B cell (primary cell): ENCODE results near the gene AGPAT3. TPM values are rescaled to one million over a fixed set of nuclear protein-coding genes. Genes with fewer than 3 reads are reported as not detected.
"Not testable (repeated sequence)": the region's sequence is repeated elsewhere in the genome, so short reads cannot be mapped to it uniquely, and the experiment has no call there.

Experiments used
- ATAC-seq: fragments of 200-7000 bp; cut with Tn5 transposase; one replicate; pipeline ENCODE4 v1.10.0; 2021; ENCODE audit warnings: low read depth, mild to moderate bottlenecking, moderate number of reproducible peaks, moderate library complexity
- CTCF ChIA-PET: fragments of 350-600 bp; sonication (Branson Sonifier 250); formaldehyde crosslinking; loops from one replicate; lab custom pipeline; 2021; ENCODE audit warnings: antibody characterized with exemption, inconsistent platforms; lab: Charles Lee
- POLR2A ChIA-PET: fragments of 350-600 bp; sonication (Branson Sonifier 250); formaldehyde crosslinking; loops from one replicate; lab custom pipeline; 2021; ENCODE audit warnings: antibody characterized with exemption; lab: Charles Lee
- DNase-seq: peaks from one replicate; pipeline ENCODE4 v3.0.0; 2013
- H2AFZ ChIP-seq: 2 replicates; pipeline ENCODE4 v1.6.1; 2012; ENCODE audit warnings: mild to moderate bottlenecking, low read depth, low read length; ENCODE audit not compliant: insufficient read depth, poor library complexity, severe bottlenecking
- H3K27ac ChIP-seq, 2 donors: 1 replicate in 1 of 2; 2 replicates in 1 of 2; pipeline ENCODE4 v1.5.1; 2012 to 2013; ENCODE audit warnings: low read length in 2 of 2, mild to moderate bottlenecking in 2 of 2, moderate library complexity in 1 of 2
- H3K27me3 ChIP-seq, 4 experiments: fragments of 200-600 bp in 1 of 4; sonication (generic) in 1 of 4; replicated peaks in 1 of 4; 1 replicate in 2 of 4; 2 replicates in 2 of 4; pipeline versions ENCODE4 v1.6.1 to v1.7.0; 2013 to 2016; ENCODE audit warnings: low read length in 3 of 4, mild to moderate bottlenecking in 2 of 4, mixed read lengths in 1 of 4, moderate library complexity in 1 of 4; ENCODE audit not compliant: insufficient read depth in 4 of 4, control insufficient read depth in 3 of 4; ENCODE audit errors: control extremely low read depth in 1 of 4
- H3K36me3 ChIP-seq, 2 experiments: replicated peaks in 1 of 2; 1 replicate in 1 of 2; 2 replicates in 1 of 2; pipeline versions ENCODE4 v1.6.1 to v1.7.1; 2013; ENCODE audit warnings: low read length in 1 of 2; ENCODE audit not compliant: insufficient read depth in 2 of 2, control insufficient read depth in 1 of 2; ENCODE audit errors: control extremely low read depth in 1 of 2, extremely low read depth in 1 of 2
- H3K4me1 ChIP-seq, 2 donors: fragments of 200-600 bp in 1 of 2; sonication (generic) in 1 of 2; 1 replicate in 1 of 2; 2 replicates in 1 of 2; pipeline versions ENCODE4 v1.5.1 to v1.6.1; 2013 to 2017; ENCODE audit warnings: low read length in 2 of 2; ENCODE audit not compliant: control insufficient read depth in 2 of 2, insufficient read depth in 2 of 2
- H3K4me2 ChIP-seq: replicated peaks from 2 replicates; pipeline ENCODE3; 2012; ENCODE audit warnings: mild to moderate bottlenecking, low read depth, low read length; ENCODE audit not compliant: poor library complexity, severe bottlenecking
- H3K4me3 ChIP-seq, 5 experiments: fragments of 200-600 bp in 1 of 5; sonication (generic) in 1 of 5; 1 replicate in 3 of 5; 2 replicates in 2 of 5; pipeline versions ENCODE4 v1.5.1 to v1.7.0; 2011 to 2016; ENCODE audit warnings: low read length in 4 of 5, mild to moderate bottlenecking in 4 of 5, low read depth in 2 of 5, control low read depth in 1 of 5, moderate library complexity in 1 of 5; ENCODE audit not compliant: insufficient read depth in 1 of 5; ENCODE audit errors: control extremely low read depth in 1 of 5, extremely low read depth in 1 of 5
- H3K79me2 ChIP-seq: fragments of 200-600 bp; sonication (generic); one replicate; pipeline ENCODE4 v1.6.0; 2016; ENCODE audit warnings: low read length; ENCODE audit not compliant: control insufficient read depth, insufficient read depth
- H3K9ac ChIP-seq: fragments of 200-600 bp; sonication (generic); 2 replicates; pipeline ENCODE4 v1.6.1; 2017; ENCODE audit warnings: mild to moderate bottlenecking, low read length, moderate library complexity
- H3K9me3 ChIP-seq, 3 donors: one replicate each; pipeline versions ENCODE4 v1.6.1 to v1.7.1; 2013; ENCODE audit warnings: low read length in 2 of 3; ENCODE audit not compliant: control insufficient read depth in 2 of 3, insufficient read depth in 1 of 3; ENCODE audit errors: control extremely low read depth in 1 of 3
- H4K20me1 ChIP-seq: 2 replicates; pipeline ENCODE4 v1.6.0; 2012; ENCODE audit warnings: mild to moderate bottlenecking, low read length; ENCODE audit not compliant: insufficient read depth, control insufficient read depth, poor library complexity, severe bottlenecking
- H3K27ac Mint-ChIP-seq: one replicate; pipeline ENCODE4 v1.8.0; 2021; ENCODE audit warnings: mixed read lengths
- H3K27me3 Mint-ChIP-seq: one replicate; pipeline ENCODE4 v1.8.0; 2021; ENCODE audit warnings: mixed read lengths
- H3K4me1 Mint-ChIP-seq: one replicate; pipeline ENCODE4 v1.8.0; 2021; ENCODE audit warnings: mixed read lengths
- H3K4me3 Mint-ChIP-seq: one replicate; pipeline ENCODE4 v1.8.0; 2021; ENCODE audit warnings: mixed read lengths
- H3K9me3 Mint-ChIP-seq: one replicate; pipeline ENCODE4 v1.8.0; 2022; ENCODE audit warnings: mixed read lengths; ENCODE audit not compliant: insufficient read depth
- CTCF ChIP-seq: fragments of 200-600 bp; IDR thresholded peaks from one replicate; pipeline ENCODE4 v1.8.0; 2022; ENCODE audit warnings: antibody characterized with exemption, mild to moderate bottlenecking
- EZH2 ChIP-seq: IDR thresholded peaks from 2 replicates; pipeline ENCODE4 v1.6.1; 2012; ENCODE audit warnings: borderline replicate concordance, low read depth, mild to moderate bottlenecking, moderate library complexity, low read length; ENCODE audit not compliant: insufficient read depth, poor library complexity, severe bottlenecking
- WGBS: methylation state at CpG from one replicate; pipeline ENCODE4 v1.1.5; 2013; ENCODE audit warnings: missing lambda C conversion rate; ENCODE audit not compliant: insufficient coverage; 5-methylcytosine and 5-hydroxymethylcytosine counted together
- intact Hi-C: fragments of 100-400 bp; cut with micrococcal nuclease; formaldehyde crosslinking; loops from one replicate; pipeline ENCODE4 v1.10.0; 2022
- polyA plus RNA-seq: library from polyadenylated mRNA; depleted of rRNA; stranded (reverse); fragments of >200 nt; gene quantifications from 2 replicates; pipeline ENCODE4 v1.2.3, GENCODE V29; 2012
- total RNA-seq, 2 donors: library from RNA; stranded (reverse); fragments of 120-200 nt in 1 of 2; gene quantifications; 1 replicate in 1 of 2; 2 replicates in 1 of 2; pipeline versions ENCODE4 v1.2.3 to v1.2.4, GENCODE V29; 2013 to 2022

Gene AGPAT3
- total and polyA plus RNA-seq, 2 donors (not counting 1 experiment from before 2014, with no cell fraction given), result 14.3 to 49.3 TPM

- H3K79me2 ChIP-seq, result peaks cover 67% of the 10 kb centered on the region
- Mint-ChIP-seq H3K4me1 (peaks cover 23% of the 10 kb centered on the region), H3K9me3 (no peaks in the 10 kb centered on the region), H3K27ac (no peak overlapping the region), H3K4me3 (no peak overlapping the region), H3K27me3 (no peaks in the 10 kb centered on the region)
- H3K4me3 ChIP-seq, result no peak overlapping the region
- H3K9ac ChIP-seq, result no peak overlapping the region
- H2AFZ ChIP-seq, result no peak overlapping the region
- no peaks in the 10 kb centered on the region for H3K27me3 ChIP-seq
- H3K4me1 ChIP-seq, result peaks cover 6 to 16% of the 10 kb centered on the region in 2 donors
- no peak for ATAC-seq
- H3K27ac ChIP-seq, result no peak overlapping the region
- H3K9me3 ChIP-seq, result peaks cover 0 to 11% (median 0%) of the 10 kb centered on the region in 3 donors
- ChIA-PET CTCF (no interaction called here), POLR2A (no interaction called here)
- intact Hi-C loops, result no loop called here
- H4K20me1 ChIP-seq, result peaks cover 18% of the 10 kb centered on the region
- DNase-seq, result no peak
- TF ChIP-seq EZH2, result no peak
- TF ChIP-seq CTCF, result no peak
- 100% methylated on average over 3 of the region's 4 CpGs for WGBS
- H3K4me2 ChIP-seq, result no peak overlapping the region
- H3K36me3 ChIP-seq, result peaks cover 0 to 9% of the 10 kb centered on the region in 2 experiments
These were observed 30.2 kb downstream of the AGPAT3 start for GRCh38 chr21:43895196-43895595.

GRCh38 chr21:43896696-43897299 lies 31.8 kb downstream of the AGPAT3 start:
- H3K9ac ChIP-seq, H3K27ac Mint-ChIP-seq, H3K4me3 ChIP-seq, H3K4me3 Mint-ChIP-seq, intact Hi-C loops, H3K27me3 ChIP-seq, H2AFZ ChIP-seq, DNase-seq, H3K27ac ChIP-seq, ATAC-seq, H3K9me3 Mint-ChIP-seq, H3K36me3 ChIP-seq, H3K4me2 ChIP-seq, H3K27me3 Mint-ChIP-seq: not testable (repeated sequence)
- H3K9me3 ChIP-seq, result peaks cover 0 to 11% (median 0%) of the 10 kb centered on the region in 3 donors
- peaks cover 23% of the 10 kb centered on the region for H3K4me1 Mint-ChIP-seq
- peaks cover 29% of the 10 kb centered on the region for H4K20me1 ChIP-seq
- ChIA-PET POLR2A (interaction anchor here (0.7 kb wide), 1 partner anchor 20 kb away, joined by 4 read pairs; no protein-coding TSS in a partner anchor), CTCF (interaction anchor here (0.6 kb wide), 2 partner anchors 130 to 457 kb away, joined by 3 read pairs; no protein-coding TSS in a partner anchor)
- H3K79me2 ChIP-seq, result peaks cover 69% of the 10 kb centered on the region
- WGBS, result no CpG with 5 or more reads among the region's 8 CpGs
- peaks cover 6 to 16% of the 10 kb centered on the region in 2 donors for H3K4me1 ChIP-seq
